Measurements from ENCODE around the gene CLEC2L. TPM values are rescaled to one million over a fixed set of nuclear protein-coding genes. Genes with fewer than 3 reads are reported as not detected.
"Not testable (repeated sequence)": the region's sequence is repeated elsewhere in the genome, so short reads cannot be mapped to it uniquely, and the experiment has no call there.

The CLEC2L gene
- total RNA-seq, 1 donor from 2014 or later: not detected

DNA sequence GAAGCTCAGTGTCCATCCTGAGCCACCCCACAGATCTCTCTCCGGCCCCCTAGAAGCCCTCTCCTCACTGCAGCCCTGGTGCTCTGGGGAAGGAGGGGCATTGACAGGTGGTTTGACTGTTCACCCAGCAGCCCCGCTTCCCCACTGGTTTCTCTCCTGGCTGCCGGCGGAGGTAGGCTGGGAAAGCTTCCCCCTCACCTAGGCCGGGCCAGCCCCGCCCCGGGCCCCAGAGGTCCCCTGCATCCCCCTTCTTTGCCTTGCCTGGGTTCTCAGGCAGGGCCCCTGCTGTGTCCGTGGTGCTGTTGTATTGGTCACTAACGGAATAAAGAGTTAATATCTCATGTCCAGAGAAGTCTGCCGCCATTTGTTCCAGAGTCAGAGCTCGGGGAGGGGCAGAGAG lies 21.2 kb downstream of the CLEC2L start:
- ATAC-seq: no peak
- Histone ChIP-seq H3K9me3 (no peaks in the 10 kb centered on the region), H3K27me3 (no peaks in the 10 kb centered on the region), H3K36me3 (no peaks in the 10 kb centered on the region), H3K4me1 (no peaks in the 10 kb centered on the region), H3K4me3 (no peak overlapping the region), H3K27ac (no peak overlapping the region)
- DNase-seq: peak; percentile 40
- TF ChIP-seq CTCF (IDR thresholded peaks at IDR 0.05): no peak
- intact Hi-C loops (cut with DNase I): no loop called here

GRCh38 chr7:139548302-139549028 lies 25.0 kb downstream of the CLEC2L start:
- Histone ChIP-seq H3K4me3 (no peak overlapping the region), H3K27ac (no peak overlapping the region), H3K9me3 (no peaks in the 10 kb centered on the region), H3K36me3 (no peaks in the 10 kb centered on the region), H3K27me3 (no peaks in the 10 kb centered on the region), H3K4me1 (no peaks in the 10 kb centered on the region)
- DNase-seq (no peak), ATAC-seq (no peak)
- intact Hi-C loops (cut with DNase I): no loop called here
- no peak for TF ChIP-seq CTCF (IDR thresholded peaks at IDR 0.05)

DNA sequence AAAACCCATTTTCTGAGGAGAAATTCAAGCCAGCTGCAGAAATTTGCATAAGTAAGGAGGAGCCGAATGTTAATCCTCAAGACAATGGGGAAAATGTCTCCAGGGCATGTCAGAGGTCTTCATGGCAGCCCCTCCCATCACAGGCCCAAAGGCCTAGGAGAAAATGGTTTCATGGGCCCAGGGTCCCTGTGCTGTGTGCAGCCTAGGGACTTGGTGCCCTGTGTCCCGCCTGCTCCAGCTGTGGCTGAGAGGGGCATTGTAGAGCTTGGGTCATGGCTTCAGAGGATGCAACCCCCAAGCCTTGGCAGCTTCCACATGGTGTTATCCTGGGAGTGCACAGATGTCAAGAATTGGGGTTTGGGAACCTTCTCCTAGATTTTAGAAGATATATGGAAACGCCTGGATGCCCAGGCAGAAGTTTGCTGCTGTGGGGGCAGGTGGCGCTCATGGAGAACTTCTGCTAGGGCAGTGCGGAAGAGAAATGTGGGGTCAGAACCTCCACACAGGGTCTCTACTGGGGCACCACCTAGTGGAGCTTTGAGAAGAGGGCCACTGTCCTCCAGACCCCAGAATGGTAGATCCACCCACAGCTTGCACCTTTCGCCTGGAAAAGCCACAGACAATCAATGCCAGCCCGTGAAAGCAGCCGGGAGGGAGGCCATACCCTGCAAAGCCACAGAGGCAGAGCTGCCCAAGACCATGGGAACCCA lies 30.7 kb downstream of the CLEC2L start:
- intact Hi-C loops (cut with DNase I); DNase-seq; H3K9me3 ChIP-seq; H3K27me3 ChIP-seq; ATAC-seq; H3K36me3 ChIP-seq; H3K4me3 ChIP-seq; H3K4me1 ChIP-seq; H3K27ac ChIP-seq: not testable (repeated sequence)

GRCh38 chr7:139557857-139558581 lies 34.5 kb downstream of the CLEC2L start:
- Histone ChIP-seq H3K4me1 (no peaks in the 10 kb centered on the region), H3K27me3 (no peaks in the 10 kb centered on the region), H3K27ac (no peak overlapping the region), H3K9me3 (no peaks in the 10 kb centered on the region), H3K36me3 (no peaks in the 10 kb centered on the region), H3K4me3 (no peak overlapping the region)
- intact Hi-C loops (cut with DNase I): no loop called here
- ATAC-seq: no peak
- DNase-seq: no peak
- no peak for TF ChIP-seq CTCF (IDR thresholded peaks at IDR 0.05)

GRCh38 chr7:139559364-139560105 lies 36.0 kb downstream of the CLEC2L start:
- TF ChIP-seq CTCF (IDR thresholded peaks at IDR 0.05): no peak
- Histone ChIP-seq H3K27ac (no peak overlapping the region), H3K27me3 (no peaks in the 10 kb centered on the region), H3K4me3 (no peak overlapping the region), H3K9me3 (no peaks in the 10 kb centered on the region), H3K36me3 (no peaks in the 10 kb centered on the region), H3K4me1 (no peaks in the 10 kb centered on the region)
- DNase-seq (peak; percentile 53), ATAC-seq (no peak)
- intact Hi-C loops (cut with DNase I): no loop called here
